GM12878 (cell line): ENCODE results near the gene CUTA. TPM values are rescaled to one million over a fixed set of nuclear protein-coding genes. Genes with fewer than 3 reads are reported as not detected.
A peak's percentile ranks its signal among the peaks of the same experiment; 100 is the strongest.

ENCODE experiments used
- ATAC-seq: fragments of 200-7000 bp; cut with Tn5 transposase; 3 replicates; pipeline ENCODE4 v1.9.1; 2020; ENCODE audit warnings: mild to moderate bottlenecking, moderate library complexity
- BruUV-seq: library from RNA; stranded (reverse); fragments of 400-500 nt; replicated peaks from 2 replicates; lab custom pipeline; 2021; lab: Mats Ljungman, UMichigan
- CTCF ChIA-PET: fragments of 300-600 bp; sonication (Branson Sonifier 250); formaldehyde crosslinking; extraction: SDS; loops from one replicate; lab custom pipeline; 2021; ENCODE audit warnings: inconsistent platforms; lab: Yijun Ruan, JAX
- POLR2A ChIA-PET: fragments of 350-600 bp; formaldehyde crosslinking; extraction: SDS; loops from one replicate; lab custom pipeline; 2021; ENCODE audit warnings: inconsistent platforms; lab: Charles Lee
- RAD21 ChIA-PET: fragments of 300-600 bp; sonication (Branson Sonifier 250); formaldehyde crosslinking; loops from one replicate; lab custom pipeline; 2023; ENCODE audit warnings: antibody characterized with exemption; ENCODE audit not compliant: unreplicated experiment; lab: Charles Lee
- SMC1A ChIA-PET: fragments of 300-600 bp; sonication (Branson Sonifier 250); formaldehyde crosslinking; loops from one replicate; lab custom pipeline; 2023; ENCODE audit not compliant: unreplicated experiment, uncharacterized antibody; lab: Charles Lee
- DNase-seq: peaks from one replicate; pipeline ENCODE4 v3.0.0-alpha.2; 2011; ENCODE audit warnings: low read depth, low spot score
- FAIRE-seq: peaks from 3 replicates; lab custom pipeline; 2011; peaks lifted over from hg19 to GRCh38; lab: Jason Lieb, UNC
- H2AFZ ChIP-seq: 2 replicates; pipeline ENCODE4 v1.6.0; 2011; ENCODE audit warnings: low read depth, low read length, control low read depth; ENCODE audit not compliant: control insufficient read depth
- H3K27ac ChIP-seq: 2 replicates; pipeline ENCODE4 v1.5.1; 2011; ENCODE audit warnings: control low read depth; ENCODE audit not compliant: control insufficient read depth, insufficient read depth
- H3K27me3 ChIP-seq, 2 experiments: replicated peaks in 1 of 2; 2 replicates each; pipeline versions ENCODE4 v1.6.0 to v1.6.1; 2011; ENCODE audit warnings: low read length in 1 of 2; ENCODE audit not compliant: control insufficient read depth in 2 of 2, insufficient read depth in 2 of 2
- H3K36me3 ChIP-seq, 2 experiments: 2 replicates each; pipeline ENCODE4 v1.5.1; 2011; ENCODE audit warnings: low read length in 1 of 2; ENCODE audit not compliant: control insufficient read depth in 2 of 2, insufficient read depth in 2 of 2
- H3K4me1 ChIP-seq: 2 replicates; pipeline ENCODE4 v1.6.1; 2011; ENCODE audit warnings: mild to moderate bottlenecking, low read length, moderate library complexity, mixed read lengths; ENCODE audit not compliant: control insufficient read depth, insufficient read depth
- H3K4me2 ChIP-seq: 2 replicates; pipeline ENCODE4 v1.6.0; 2011; ENCODE audit warnings: control low read depth; ENCODE audit not compliant: control insufficient read depth, insufficient read depth
- H3K4me3 ChIP-seq: fragments of 200-600 bp; sonication (generic); 2 replicates; pipeline ENCODE4 v1.5.1; 2016
- H3K79me2 ChIP-seq: 2 replicates; pipeline ENCODE4 v1.6.0; 2011; ENCODE audit warnings: low read length; ENCODE audit not compliant: control insufficient read depth, insufficient read depth
- H3K9ac ChIP-seq: 2 replicates; pipeline ENCODE4 v1.8.0; 2011; ENCODE audit warnings: low read length, control low read depth, mixed read lengths; ENCODE audit not compliant: control insufficient read depth, insufficient read depth
- H3K9me3 ChIP-seq: replicated peaks from 3 replicates; pipeline ENCODE4 v1.5.1; 2011; ENCODE audit warnings: mild to moderate bottlenecking, low read length; ENCODE audit not compliant: control insufficient read depth, insufficient read depth
- H4K20me1 ChIP-seq: 2 replicates; pipeline ENCODE4 v1.6.0; 2011; ENCODE audit not compliant: control insufficient read depth, insufficient read depth
- ATF7 ChIP-seq: fragments of 450-650 bp; IDR thresholded peaks from 2 replicates; pipeline ENCODE4 v1.6.1; 2016; ENCODE audit warnings: low read depth, mild to moderate bottlenecking
- CBFB ChIP-seq: IDR thresholded peaks from 2 replicates; pipeline ENCODE4 v1.6.1; 2016; ENCODE audit warnings: antibody characterized with exemption, low read depth
- E2F4 ChIP-seq: IDR thresholded peaks from 2 replicates; pipeline ENCODE4 v1.6.1; 2012; ENCODE audit warnings: low read depth, low read length, improper control_type of control experiment
- IRF3 ChIP-seq: fragments of 450-650 bp; IDR thresholded peaks from 2 replicates; pipeline ENCODE4 v1.6.1; 2014; ENCODE audit warnings: mild to moderate bottlenecking
- MEF2B ChIP-seq: fragments of 450-650 bp; IDR thresholded peaks from 2 replicates; pipeline ENCODE4 v1.6.1; 2018; ENCODE audit warnings: mild to moderate bottlenecking, moderate library complexity; ENCODE audit not compliant: partially characterized antibody, poor library complexity, severe bottlenecking
- NFYA ChIP-seq: IDR thresholded peaks from 2 replicates; pipeline ENCODE4 v1.6.1; 2011; ENCODE audit warnings: low read depth, mild to moderate bottlenecking, low read length, improper control_type of control experiment, borderline replicate concordance
- NR2F1 ChIP-seq: fragments of 450-650 bp; conservative IDR thresholded peaks from 2 replicates; pipeline ENCODE4 v1.6.1; 2017; ENCODE audit warnings: mild to moderate bottlenecking
- PAX5 ChIP-seq: IDR thresholded peaks from 2 replicates; pipeline ENCODE4 v1.6.1; 2011; ENCODE audit warnings: low read depth, low read length, borderline replicate concordance
- RCOR1 ChIP-seq: conservative IDR thresholded peaks from 2 replicates; pipeline ENCODE4 v1.6.1; 2012; ENCODE audit warnings: low read depth, low read length, improper control_type of control experiment
- SIN3A ChIP-seq: IDR thresholded peaks from 2 replicates; pipeline ENCODE4 v1.6.1; 2012; ENCODE audit warnings: low read depth, low read length, improper control_type of control experiment
- SMAD5 ChIP-seq: IDR thresholded peaks from 2 replicates; pipeline ENCODE4 v1.6.1; 2016; ENCODE audit warnings: antibody characterized with exemption, low read depth
- SREBF2 ChIP-seq: IDR thresholded peaks from 2 replicates; pipeline ENCODE4 v1.6.1; 2012; ENCODE audit warnings: mild to moderate bottlenecking, low read length
- YY1 ChIP-seq: IDR thresholded peaks from 2 replicates; pipeline ENCODE4 v1.6.1; 2011; ENCODE audit warnings: low read depth, mild to moderate bottlenecking, low read length
- WGBS: methylation state at CpG from one replicate; pipeline ENCODE4 v1.1.6; 2016; ENCODE audit warnings: low lambda C conversion rate; ENCODE audit not compliant: insufficient replicate concordance, insufficient coverage; ENCODE audit errors: missing lambda C conversion rate; 5-methylcytosine and 5-hydroxymethylcytosine counted together
- in situ Hi-C: fragments of 300-500 bp; cut with MboI; formaldehyde crosslinking; loops from 9 replicates; pipeline ENCODE4 v1.14.3; 2018; ENCODE audit warnings: mixed read lengths
- intact Hi-C: fragments of 100-400 bp; cut with micrococcal nuclease; formaldehyde crosslinking; loops from one replicate; pipeline ENCODE4 v1.14.2; 2022; ENCODE audit not compliant: unreplicated experiment
- polyA plus RNA-seq, 11 experiments: library from polyadenylated mRNA; depleted of rRNA in 4 of 11; unstranded in 6 of 11; stranded (reverse) in 5 of 11; fragments of >200 nt; fragmentation: Nextera tagmentation in 4 of 11; fragmentation: Illumina TruSeq in 1 of 11; extraction: Ambion mirVana in 4 of 11; extraction: Trizol in 1 of 11; gene quantifications; 1 replicate in 1 of 11; 2 replicates in 10 of 11; pipeline versions ENCODE4 v1.2.1 to v1.2.3, GENCODE V29; 2011 to 2016; ENCODE audit warnings: inconsistent platforms in 2 of 11, missing spikeins in 2 of 11, low read depth in 1 of 11
- total RNA-seq, 4 experiments: library from RNA; depleted of rRNA in 3 of 4; stranded (reverse); fragments of >200 nt in 3 of 4; fragmentation: Illumina TruSeq in 1 of 4; extraction: Trizol in 1 of 4; gene quantifications; 2 replicates each; pipeline versions ENCODE4 v1.2.1 to v1.2.3, GENCODE V29; 2013 to 2021

Gene CUTA
- total and polyA plus RNA-seq, 10 of the 15 experiments (the other 5 are each of a cell fraction or from before 2014, with no cell fraction given): 102 to 293 (median 189) TPM

- intact Hi-C loops: loop anchor here (5.0 kb wide), 1 partner anchor 99 kb away; the partner anchor contains the start of gene ZBTB22
- ATAC-seq (no peak), FAIRE-seq (no peak), DNase-seq (no peak)
- no peak for TF ChIP-seq NFYA
- peak; percentile 38; the same call in 1 of the 2 replicates for TF ChIP-seq NR2F1
- no peak for TF ChIP-seq SMAD5
- peaks cover 32% of the 10 kb centered on the region for H3K79me2 ChIP-seq
- ChIA-PET RAD21 (interaction anchor here (1.7 to 1.8 kb wide), 2 partner anchors 10 to 164 kb away, joined by 6 to 11 read pairs; partner anchors contain the start of gene BAK1), POLR2A (interaction anchor here (0.5 to 2.7 kb wide), 5 partner anchors 10 to 152 kb away, joined by 3 to 14 read pairs (median 3); no protein-coding TSS in a partner anchor), CTCF (interaction anchor here (1.3 to 5.3 kb wide), 4 partner anchors 10 to 25 kb away, joined by 3 to 25 read pairs (median 6); no protein-coding TSS in a partner anchor), SMC1A (interaction anchor here (0.7 to 2.2 kb wide), 2 partner anchors 15 to 98 kb away, joined by 3 to 6 read pairs; no protein-coding TSS in a partner anchor)
- H2AFZ ChIP-seq: no peak overlapping the region
- peaks cover 30% of the 10 kb centered on the region for H3K4me1 ChIP-seq
- H3K9me3 ChIP-seq: no peaks in the 10 kb centered on the region
- peak overlapping the region; percentile 91 for H3K27ac ChIP-seq
- H3K4me2 ChIP-seq: peak overlapping the region; percentile 83
- no peaks in the 10 kb centered on the region for H3K27me3 ChIP-seq
- in situ Hi-C loops: no loop called here
- BruUV-seq: no TSS peak
- H3K4me3 ChIP-seq: peak overlapping the region; percentile 98
- WGBS: 5% methylated on average over 9 of the region's 9 CpGs
- peaks cover 0 to 4% of the 10 kb centered on the region in 2 experiments; a peak in 2 of 4 replicates for H3K36me3 ChIP-seq
- peak overlapping the region; percentile 91 for H3K9ac ChIP-seq
- H4K20me1 ChIP-seq: no peaks in the 10 kb centered on the region; the same call in 1 of the 2 replicates
Observed at GRCh38 chr6:33415831-33416230, 2.1 kb downstream of the CUTA start.

GRCh38 chr6:33414592-33415271, 3.2 kb downstream of the CUTA start:
- peaks cover 0 to 4% of the 10 kb centered on the region in 2 experiments; a peak in 2 of 4 replicates for H3K36me3 ChIP-seq
- H3K27ac ChIP-seq: no peak overlapping the region; the same call in none of the 2 replicates
- ATAC-seq (no peak), DNase-seq (no peak), FAIRE-seq (no peak)
- POLR2A ChIA-PET: no interaction called here
- intact Hi-C loops (loop anchor here (5.0 kb wide), 1 partner anchor 97 kb away; the partner anchor contains the start of gene ZBTB22), in situ Hi-C loops (no loop called here)
- peak overlapping the region; percentile 83 for H3K4me2 ChIP-seq
- BruUV-seq: no TSS peak
- H3K9me3 ChIP-seq: no peaks in the 10 kb centered on the region
- H3K4me3 ChIP-seq: 0 out of 2 replicates have a peak overlapping the region, but pooled peaks have one; percentile 98
- SMC1A ChIA-PET: interaction anchor here (2.2 kb wide), 1 partner anchor 16 kb away, joined by 6 read pairs; no protein-coding TSS in a partner anchor
- no peaks in the 10 kb centered on the region; the same call in 1 of the 2 replicates for H4K20me1 ChIP-seq
- 32% methylated on average over 11 of the region's 12 CpGs for WGBS
- H3K79me2 ChIP-seq: peaks cover 32% of the 10 kb centered on the region
- CTCF ChIA-PET: interaction anchor here (0.7 to 5.3 kb wide), 3 partner anchors 11 to 20 kb away, joined by 4 to 25 read pairs (median 7); no protein-coding TSS in a partner anchor
- peaks cover 30% of the 10 kb centered on the region for H3K4me1 ChIP-seq
- no peak overlapping the region for H2AFZ ChIP-seq
- no peaks in the 10 kb centered on the region for H3K27me3 ChIP-seq
- no peak overlapping the region for H3K9ac ChIP-seq
- RAD21 ChIA-PET: no interaction called here
- TF ChIP-seq ATF7 (no peak), CBFB (no peak), SIN3A (no peak), RCOR1 (no peak), E2F4 (no peak), SREBF2 (no peak), PAX5 (peak; percentile 66; the same call in 1 of the 2 replicates), YY1 (0 out of 2 replicates have a peak, but pooled peaks have one; percentile 29), MEF2B (no peak), IRF3 (no peak)
